ENCODE results near the gene FOXD4L3. TPM values are rescaled to one million over a fixed set of nuclear protein-coding genes. Genes with fewer than 3 reads are reported as not detected.
"Not testable (repeated sequence)": the region's sequence is repeated elsewhere in the genome, so short reads cannot be mapped to it uniquely, and the experiment has no call there.

The FOXD4L3 gene
- 0.96 TPM in 1 of 2 replicates, not detected in the other for total RNA-seq (2022)
- Bru-seq, nascent RNA: percentile 39 among the genes with signal in this experiment
- BruChase-seq, experiment 1, labeled RNA remaining after a 6-hour chase: percentile 45 among the genes with signal in this experiment
- percentile 45 among the genes with signal in this experiment for BruChase-seq, experiment 2, labeled RNA remaining after a 2-hour chase
- long read RNA-seq: 0 reads

- POLR2A ChIA-PET; H3K27ac Mint-ChIP-seq (ENCODE audit: low read depth, unreplicated experiment); H3K36me3 Mint-ChIP-seq (ENCODE audit: insufficient read depth, unreplicated experiment); H3K4me3 Mint-ChIP-seq (ENCODE audit: unreplicated experiment); intact Hi-C loops (cut with micrococcal nuclease); H3K27me3 Mint-ChIP-seq (ENCODE audit: insufficient read depth, unreplicated experiment); H3K9me3 Mint-ChIP-seq (ENCODE audit: unreplicated experiment); CTCF ChIA-PET; DNase-seq (ENCODE audit: unreplicated experiment); H3K4me1 Mint-ChIP-seq (ENCODE audit: insufficient read depth, unreplicated experiment); BruUV-seq (replicated peaks): not testable (repeated sequence)
Measured at GRCh38 chr9:68302567-68302966, at the start of gene FOXD4L3. Gene FOXD4L3 (plus strand): TSS chr9:68302867. CDS start chr9:68302952, 85 bp downstream.

GRCh38 chr9:68281041-68281440 is 21.6 kb upstream of the FOXD4L3 start:
- H3K27ac Mint-ChIP-seq (ENCODE audit: low read depth, unreplicated experiment); H3K9me3 Mint-ChIP-seq (ENCODE audit: unreplicated experiment); H3K36me3 Mint-ChIP-seq (ENCODE audit: insufficient read depth, unreplicated experiment); H3K27me3 Mint-ChIP-seq (ENCODE audit: insufficient read depth, unreplicated experiment); DNase-seq (ENCODE audit: unreplicated experiment); intact Hi-C loops (cut with micrococcal nuclease); BruUV-seq (replicated peaks); POLR2A ChIA-PET; CTCF ChIA-PET; H3K4me3 Mint-ChIP-seq (ENCODE audit: unreplicated experiment); H3K4me1 Mint-ChIP-seq (ENCODE audit: insufficient read depth, unreplicated experiment): not testable (repeated sequence)

GRCh38 chr9:68303771-68304170 is 1.1 kb downstream of the FOXD4L3 start:
- H3K27ac Mint-ChIP-seq (ENCODE audit: low read depth, unreplicated experiment); H3K9me3 Mint-ChIP-seq (ENCODE audit: unreplicated experiment); intact Hi-C loops (cut with micrococcal nuclease); H3K4me3 Mint-ChIP-seq (ENCODE audit: unreplicated experiment); CTCF ChIA-PET; DNase-seq (ENCODE audit: unreplicated experiment); POLR2A ChIA-PET; H3K27me3 Mint-ChIP-seq (ENCODE audit: insufficient read depth, unreplicated experiment); H3K4me1 Mint-ChIP-seq (ENCODE audit: insufficient read depth, unreplicated experiment); H3K36me3 Mint-ChIP-seq (ENCODE audit: insufficient read depth, unreplicated experiment); BruUV-seq (replicated peaks): not testable (repeated sequence)

- H3K27me3 Mint-ChIP-seq (ENCODE audit: insufficient read depth, unreplicated experiment); BruUV-seq (replicated peaks); intact Hi-C loops (cut with micrococcal nuclease); POLR2A ChIA-PET; H3K4me3 Mint-ChIP-seq (ENCODE audit: unreplicated experiment); H3K9me3 Mint-ChIP-seq (ENCODE audit: unreplicated experiment); CTCF ChIA-PET; H3K27ac Mint-ChIP-seq (ENCODE audit: low read depth, unreplicated experiment); H3K36me3 Mint-ChIP-seq (ENCODE audit: insufficient read depth, unreplicated experiment); DNase-seq (ENCODE audit: unreplicated experiment); H3K4me1 Mint-ChIP-seq (ENCODE audit: insufficient read depth, unreplicated experiment): not testable (repeated sequence)
Measured at GRCh38 chr9:68304212-68304611, 1.5 kb downstream of the FOXD4L3 start.

GRCh38 chr9:68304777-68305176 is 2.1 kb downstream of the FOXD4L3 start:
- H3K27ac Mint-ChIP-seq (ENCODE audit: low read depth, unreplicated experiment); H3K4me1 Mint-ChIP-seq (ENCODE audit: insufficient read depth, unreplicated experiment); H3K36me3 Mint-ChIP-seq (ENCODE audit: insufficient read depth, unreplicated experiment); CTCF ChIA-PET; H3K9me3 Mint-ChIP-seq (ENCODE audit: unreplicated experiment); DNase-seq (ENCODE audit: unreplicated experiment); H3K4me3 Mint-ChIP-seq (ENCODE audit: unreplicated experiment); BruUV-seq (replicated peaks); H3K27me3 Mint-ChIP-seq (ENCODE audit: insufficient read depth, unreplicated experiment); POLR2A ChIA-PET; intact Hi-C loops (cut with micrococcal nuclease): not testable (repeated sequence)

GRCh38 chr9:68305680-68306285 is 3.1 kb downstream of the FOXD4L3 start:
- H3K9me3 Mint-ChIP-seq (ENCODE audit: unreplicated experiment); H3K36me3 Mint-ChIP-seq (ENCODE audit: insufficient read depth, unreplicated experiment); H3K27me3 Mint-ChIP-seq (ENCODE audit: insufficient read depth, unreplicated experiment); CTCF ChIA-PET; DNase-seq (ENCODE audit: unreplicated experiment); H3K4me1 Mint-ChIP-seq (ENCODE audit: insufficient read depth, unreplicated experiment); H3K27ac Mint-ChIP-seq (ENCODE audit: low read depth, unreplicated experiment); intact Hi-C loops (cut with micrococcal nuclease); H3K4me3 Mint-ChIP-seq (ENCODE audit: unreplicated experiment); POLR2A ChIA-PET: not testable (repeated sequence)
- TSS peak; percentile 23 for BruUV-seq (replicated peaks)

GRCh38 chr9:68306391-68306964 is 3.8 kb downstream of the FOXD4L3 start:
- H3K27me3 Mint-ChIP-seq (ENCODE audit: insufficient read depth, unreplicated experiment); intact Hi-C loops (cut with micrococcal nuclease); CTCF ChIA-PET; H3K9me3 Mint-ChIP-seq (ENCODE audit: unreplicated experiment); POLR2A ChIA-PET; H3K4me1 Mint-ChIP-seq (ENCODE audit: insufficient read depth, unreplicated experiment); BruUV-seq (replicated peaks); H3K27ac Mint-ChIP-seq (ENCODE audit: low read depth, unreplicated experiment); H3K4me3 Mint-ChIP-seq (ENCODE audit: unreplicated experiment); DNase-seq (ENCODE audit: unreplicated experiment); H3K36me3 Mint-ChIP-seq (ENCODE audit: insufficient read depth, unreplicated experiment): not testable (repeated sequence)

- CTCF ChIA-PET; BruUV-seq (replicated peaks); DNase-seq (ENCODE audit: unreplicated experiment); POLR2A ChIA-PET; intact Hi-C loops (cut with micrococcal nuclease); H3K27me3 Mint-ChIP-seq (ENCODE audit: insufficient read depth, unreplicated experiment); H3K36me3 Mint-ChIP-seq (ENCODE audit: insufficient read depth, unreplicated experiment); H3K27ac Mint-ChIP-seq (ENCODE audit: low read depth, unreplicated experiment); H3K4me1 Mint-ChIP-seq (ENCODE audit: insufficient read depth, unreplicated experiment); H3K4me3 Mint-ChIP-seq (ENCODE audit: unreplicated experiment); H3K9me3 Mint-ChIP-seq (ENCODE audit: unreplicated experiment): not testable (repeated sequence)
Measured at GRCh38 chr9:68307127-68307526, 4.5 kb downstream of the FOXD4L3 start.

GRCh38 chr9:68307654-68308053 is 5.0 kb downstream of the FOXD4L3 start:
- H3K36me3 Mint-ChIP-seq (ENCODE audit: insufficient read depth, unreplicated experiment); DNase-seq (ENCODE audit: unreplicated experiment); CTCF ChIA-PET; H3K27me3 Mint-ChIP-seq (ENCODE audit: insufficient read depth, unreplicated experiment); H3K27ac Mint-ChIP-seq (ENCODE audit: low read depth, unreplicated experiment); BruUV-seq (replicated peaks); H3K4me1 Mint-ChIP-seq (ENCODE audit: insufficient read depth, unreplicated experiment); H3K4me3 Mint-ChIP-seq (ENCODE audit: unreplicated experiment); H3K9me3 Mint-ChIP-seq (ENCODE audit: unreplicated experiment); intact Hi-C loops (cut with micrococcal nuclease); POLR2A ChIA-PET: not testable (repeated sequence)
